Neuronal stem cell (in vitro differentiated cells): ENCODE measurements around the gene ZNF740. TPM values are rescaled to one million over a fixed set of nuclear protein-coding genes. Genes with fewer than 3 reads are reported as not detected.

Experiments
- DNase-seq: peaks from one replicate; pipeline ENCODE4 v3.0.0-alpha.2; 2013; ENCODE audit warnings: low spot score
- H2AFZ ChIP-seq: one replicate; pipeline ENCODE4 v1.6.1; 2013; ENCODE audit warnings: mild to moderate bottlenecking, low read length, inconsistent platforms
- H2AK5ac ChIP-seq: 2 replicates; pipeline ENCODE4 v1.6.1; 2013; ENCODE audit warnings: low read depth, mild to moderate bottlenecking, inconsistent platforms, low read length, moderate library complexity, mixed read lengths
- H2BK120ac ChIP-seq: 2 replicates; pipeline ENCODE4 v1.6.1; 2013; ENCODE audit warnings: low read depth, mild to moderate bottlenecking, inconsistent platforms, low read length, moderate library complexity, mixed read lengths
- H2BK12ac ChIP-seq: one replicate; pipeline ENCODE4 v1.6.1; 2013; ENCODE audit warnings: low read length, inconsistent platforms
- H2BK15ac ChIP-seq: 2 replicates; pipeline ENCODE4 v1.6.1; 2013; ENCODE audit warnings: mild to moderate bottlenecking, low read length, inconsistent platforms, mixed read lengths
- H2BK5ac ChIP-seq: one replicate; pipeline ENCODE4 v1.6.1; 2013; ENCODE audit warnings: inconsistent platforms, mild to moderate bottlenecking, low read length, moderate library complexity
- H3K14ac ChIP-seq: one replicate; pipeline ENCODE4 v1.6.1; 2013; ENCODE audit warnings: low read length, inconsistent platforms
- H3K18ac ChIP-seq: 2 replicates; pipeline ENCODE4 v1.6.1; 2013; ENCODE audit warnings: low read length, inconsistent platforms
- H3K23ac ChIP-seq: 2 replicates; pipeline ENCODE4 v1.6.1; 2013; ENCODE audit warnings: low read depth, mild to moderate bottlenecking, mixed read lengths, low read length, inconsistent platforms; ENCODE audit not compliant: poor library complexity
- H3K27ac ChIP-seq: replicated peaks from 3 replicates; pipeline ENCODE4 v1.5.1; 2013; ENCODE audit warnings: low read length, inconsistent platforms
- H3K27me3 ChIP-seq, 3 experiments: 2 replicates each; pipeline ENCODE4 v1.6.1; 2013; ENCODE audit warnings: low read length in 3 of 3, mild to moderate bottlenecking in 2 of 3, inconsistent platforms in 1 of 3, low read depth in 1 of 3, mixed read lengths in 1 of 3, moderate library complexity in 1 of 3; ENCODE audit not compliant: control insufficient read depth in 3 of 3, insufficient read depth in 3 of 3
- H3K36me3 ChIP-seq, 2 donors: replicated peaks in 1 of 2; 2 replicates each; pipeline ENCODE4 v1.6.1; 2013; ENCODE audit warnings: low read length in 2 of 2; ENCODE audit not compliant: control insufficient read depth in 2 of 2, insufficient read depth in 2 of 2
- H3K4ac ChIP-seq: 2 replicates; pipeline ENCODE4 v1.6.1; 2013; ENCODE audit warnings: inconsistent platforms, mild to moderate bottlenecking, low read length, moderate library complexity
- H3K4me1 ChIP-seq, 2 donors: 1 replicate in 1 of 2; 2 replicates in 1 of 2; pipeline ENCODE4 v1.6.1; 2013; ENCODE audit warnings: low read length in 2 of 2, low read depth in 1 of 2; ENCODE audit not compliant: control insufficient read depth in 2 of 2, insufficient read depth in 1 of 2
- H3K4me2 ChIP-seq: one replicate; pipeline ENCODE4 v1.6.1; 2013; ENCODE audit warnings: mild to moderate bottlenecking, low read length, inconsistent platforms; ENCODE audit not compliant: insufficient read depth, poor library complexity, severe bottlenecking
- H3K4me3 ChIP-seq, 2 donors: 2 replicates each; pipeline ENCODE4 v1.5.1; 2013; ENCODE audit warnings: low read length in 2 of 2, mild to moderate bottlenecking in 2 of 2, inconsistent platforms in 1 of 2, moderate library complexity in 1 of 2
- H3K79me1 ChIP-seq: one replicate; pipeline ENCODE4 v1.6.1; 2013; ENCODE audit warnings: low read depth, mild to moderate bottlenecking, inconsistent platforms, low read length, moderate library complexity
- H3K9ac ChIP-seq: one replicate; pipeline ENCODE4 v1.6.1; 2013; ENCODE audit warnings: mild to moderate bottlenecking, low read depth, low read length, inconsistent platforms; ENCODE audit not compliant: poor library complexity
- H3K9me3 ChIP-seq, 2 donors: replicated peaks in 1 of 2; 2 replicates each; pipeline versions ENCODE3 to v1.6.1; 2013; ENCODE audit warnings: low read length in 2 of 2, mild to moderate bottlenecking in 2 of 2, inconsistent platforms in 1 of 2, low read depth in 1 of 2, mixed read lengths in 1 of 2, moderate library complexity in 1 of 2; ENCODE audit not compliant: control insufficient read depth in 2 of 2, insufficient read depth in 1 of 2
- H4K8ac ChIP-seq: one replicate; pipeline ENCODE4 v1.6.1; 2013; ENCODE audit warnings: low read depth, mild to moderate bottlenecking, inconsistent platforms, low read length, moderate library complexity
- H4K91ac ChIP-seq: one replicate; pipeline ENCODE4 v1.6.1; 2013; ENCODE audit warnings: low read length, low read depth, mild to moderate bottlenecking, inconsistent platforms; ENCODE audit not compliant: poor library complexity
- WGBS, 2 donors: extraction: QIAGEN DNeasy Blood & Tissue Kit; methylation state at CpG; one replicate each; pipeline ENCODE4 v1.1.7; 2013; ENCODE audit warnings: missing lambda C conversion rate in 2 of 2, mixed read lengths in 1 of 2; ENCODE audit not compliant: insufficient read length in 2 of 2, insufficient replicate concordance in 1 of 2; ENCODE audit errors: extremely low coverage in 2 of 2; 5-methylcytosine and 5-hydroxymethylcytosine counted together
- polyA plus RNA-seq, 2 experiments: library from polyadenylated mRNA; stranded (reverse); fragments of 200-250 nt; gene quantifications; one replicate each; pipeline ENCODE4 v1.2.3, GENCODE V29; 2013

ZNF740 gene
- 19.7 TPM for polyA plus RNA-seq (2013, experiment 1 of 2)
- 19.5 TPM for polyA plus RNA-seq (2013, experiment 2 of 2)

- WGBS, 2 donors: no CpG with 5 or more reads among the region's 70 CpGs
- Histone ChIP-seq H2BK15ac (peak within 1 kb of the TSS; percentile 90), H3K23ac (peak within 1 kb of the TSS; percentile 98), H2AFZ (peak within 1 kb of the TSS; percentile 95), H3K9me3 (peaks cover 2 to 5% of the 10 kb centered on the region in 2 donors), H3K36me3 (peaks cover 19 to 37% of the 10 kb centered on the region in 2 donors), H3K27ac (peak within 1 kb of the TSS; percentile 100), H3K18ac (peak within 1 kb of the TSS; percentile 100), H3K4ac (peak within 1 kb of the TSS; percentile 94), H4K8ac (peak within 1 kb of the TSS; percentile 100), H4K91ac (peak within 1 kb of the TSS; percentile 69), H2BK12ac (no peak within 1 kb of the TSS), H3K4me3 (peak within 1 kb of the TSS; percentile 72 to 96), H3K27me3 (no peaks in the 10 kb centered on the region), H3K14ac (peak within 1 kb of the TSS; percentile 100), H3K79me1 (peaks cover 4% of the 10 kb centered on the region), H2BK5ac (peak within 1 kb of the TSS; percentile 93), H3K9ac (peak within 1 kb of the TSS; percentile 99), H2BK120ac (peak within 1 kb of the TSS; percentile 72), H2AK5ac (peak within 1 kb of the TSS; percentile 86), H3K4me2 (peak within 1 kb of the TSS; percentile 91), H3K4me1 (peaks cover 13 to 21% of the 10 kb centered on the region in 2 donors)
- DNase-seq: peak; percentile 97
Measured at GRCh38 chr12:53180220-53180930, at the start of gene ZNF740, which contains the start of gene CSAD. Gene ZNF740 (plus strand): TSS chr12:53180722. CDS start chr12:53181984, 1,262 bp downstream. Gene CSAD (minus strand): TSS chr12:53180925. CDS start chr12:53173470, 7,455 bp downstream.

- peaks cover 0 to 10% (median 2%) of the 10 kb centered on the region in 3 experiments for H3K27me3 ChIP-seq
- no peak overlapping the region for H2AFZ ChIP-seq
- H4K8ac ChIP-seq: no peak overlapping the region
- no peaks in the 10 kb centered on the region for H3K9me3 ChIP-seq
- H2BK120ac ChIP-seq: no peak overlapping the region
- H2BK12ac ChIP-seq: no peak overlapping the region
- H2BK15ac ChIP-seq: no peak overlapping the region
- H3K23ac ChIP-seq: no peak overlapping the region
- H3K4ac ChIP-seq: no peak overlapping the region
- H4K91ac ChIP-seq: no peak overlapping the region
- no peak overlapping the region for H3K9ac ChIP-seq
- no peak for DNase-seq
- H3K36me3 ChIP-seq: no peaks in the 10 kb centered on the region
- no peak overlapping the region for H3K4me2 ChIP-seq
- no peaks in the 10 kb centered on the region for H3K79me1 ChIP-seq
- H3K14ac ChIP-seq: no peak overlapping the region
- no peak overlapping the region for H2BK5ac ChIP-seq
- no peak overlapping the region for H3K27ac ChIP-seq
- no peaks in the 10 kb centered on the region for H3K4me1 ChIP-seq
- H2AK5ac ChIP-seq: no peak overlapping the region
- WGBS, 2 donors: no CpG with 5 or more reads among the region's 2 CpGs
- no peak overlapping the region for H3K4me3 ChIP-seq
- H3K18ac ChIP-seq: no peak overlapping the region
Measured at GRCh38 chr12:53131844-53132243, 48.7 kb upstream of the ZNF740 start.

- peaks cover 0 to 10% (median under 1%) of the 10 kb centered on the region in 3 experiments for H3K27me3 ChIP-seq
- no peak overlapping the region for H2BK5ac ChIP-seq
- H3K14ac ChIP-seq: no peak overlapping the region
- H3K27ac ChIP-seq: no peak overlapping the region
- H2BK120ac ChIP-seq: no peak overlapping the region
- DNase-seq: no peak
- no peaks in the 10 kb centered on the region for H3K79me1 ChIP-seq
- no peak overlapping the region for H2BK15ac ChIP-seq
- no peaks in the 10 kb centered on the region for H3K9me3 ChIP-seq
- no peak overlapping the region for H3K18ac ChIP-seq
- H3K4ac ChIP-seq: no peak overlapping the region
- WGBS, 2 donors: no CpG with 5 or more reads among the region's 3 CpGs
- no peak overlapping the region for H4K8ac ChIP-seq
- no peak overlapping the region for H2AFZ ChIP-seq
- no peak overlapping the region for H3K23ac ChIP-seq
- no peak overlapping the region for H2AK5ac ChIP-seq
- no peak overlapping the region for H2BK12ac ChIP-seq
- no peak overlapping the region for H3K9ac ChIP-seq
- H3K4me1 ChIP-seq: no peaks in the 10 kb centered on the region
- H3K36me3 ChIP-seq: no peaks in the 10 kb centered on the region
- no peak overlapping the region for H3K4me2 ChIP-seq
- no peak overlapping the region for H3K4me3 ChIP-seq
- H4K91ac ChIP-seq: no peak overlapping the region
Measured at GRCh38 chr12:53133722-53134121, 46.8 kb upstream of the ZNF740 start.

- no peak overlapping the region for H2BK15ac ChIP-seq
- H3K79me1 ChIP-seq: no peaks in the 10 kb centered on the region
- no peak overlapping the region for H3K23ac ChIP-seq
- WGBS, 2 donors: no CpG with 5 or more reads among the region's 4 CpGs
- no peak overlapping the region for H3K14ac ChIP-seq
- no peak overlapping the region for H2AFZ ChIP-seq
- no peak overlapping the region for H3K9ac ChIP-seq
- H3K4me2 ChIP-seq: no peak overlapping the region
- H3K9me3 ChIP-seq: peaks cover 0 to 8% of the 10 kb centered on the region in 2 donors
- no peak overlapping the region for H2AK5ac ChIP-seq
- no peak overlapping the region for H3K18ac ChIP-seq
- no peak for DNase-seq
- H3K4me3 ChIP-seq: no peak overlapping the region
- H3K36me3 ChIP-seq: no peaks in the 10 kb centered on the region
- H2BK120ac ChIP-seq: no peak overlapping the region
- H3K27me3 ChIP-seq: no peaks in the 10 kb centered on the region
- no peak overlapping the region for H2BK12ac ChIP-seq
- no peak overlapping the region for H2BK5ac ChIP-seq
- no peak overlapping the region for H4K91ac ChIP-seq
- H3K4ac ChIP-seq: no peak overlapping the region
- H3K27ac ChIP-seq: no peak overlapping the region
- H4K8ac ChIP-seq: no peak overlapping the region
- no peaks in the 10 kb centered on the region for H3K4me1 ChIP-seq
Measured at GRCh38 chr12:53143355-53143754, 37.2 kb upstream of the ZNF740 start.
